Caco-2 (cell line): ENCODE results near the gene PLXNA2. TPM values are rescaled to one million over a fixed set of nuclear protein-coding genes. Genes with fewer than 3 reads are reported as not detected.

ENCODE experiments used
- BruUV-seq: library from RNA; stranded (reverse); fragments of 400-500 nt; replicated peaks from 2 replicates; lab custom pipeline; 2021; lab: Mats Ljungman, UMichigan
- CTCF ChIA-PET: fragments of 300-600 bp; sonication (Branson Sonifier 250); formaldehyde crosslinking; loops from one replicate; lab custom pipeline; 2022; ENCODE audit warnings: antibody characterized with exemption; lab: Charles Lee
- POLR2A ChIA-PET: fragments of 300-600 bp; sonication (Branson Sonifier 250); formaldehyde crosslinking; loops from one replicate; lab custom pipeline; 2022; ENCODE audit warnings: antibody characterized with exemption; lab: Charles Lee
- DNase-seq, 2 experiments: peaks; one replicate each; pipeline versions ENCODE4 v3.0.0 to v3.0.0-alpha.2; 2020 to 2022
- H3K27me3 ChIP-seq: replicated peaks from 2 replicates; pipeline ENCODE4 v1.6.0; 2011; ENCODE audit warnings: low read length; ENCODE audit not compliant: control insufficient read depth, insufficient read depth
- H3K36me3 ChIP-seq: 2 replicates; pipeline ENCODE4 v1.5.1; 2011; ENCODE audit warnings: low read length; ENCODE audit not compliant: control insufficient read depth, insufficient read depth
- H3K4me1 ChIP-seq: fragments of 250-450 bp; sonication (Bioruptor Pico); 2 replicates; pipeline ENCODE4 v1.5.1; 2020; ENCODE audit warnings: mild to moderate bottlenecking
- H3K4me3 ChIP-seq: 2 replicates; pipeline ENCODE4 v1.5.1; 2011; ENCODE audit warnings: low read depth, mild to moderate bottlenecking, control low read depth, low read length
- H3K9me3 ChIP-seq: fragments of 250-450 bp; sonication (Bioruptor Pico); 2 replicates; pipeline ENCODE4 v1.5.1; 2020; ENCODE audit warnings: mild to moderate bottlenecking, moderate library complexity
- H3K27ac Mint-ChIP-seq: one replicate; pipeline ENCODE4 v1.8.0; 2022; ENCODE audit warnings: mixed read lengths; ENCODE audit not compliant: unreplicated experiment
- H3K27me3 Mint-ChIP-seq: one replicate; pipeline ENCODE4 v1.8.0; 2022; ENCODE audit warnings: mixed read lengths; ENCODE audit not compliant: insufficient read depth, unreplicated experiment
- H3K36me3 Mint-ChIP-seq: one replicate; pipeline ENCODE4 v1.8.0; 2022; ENCODE audit warnings: mild to moderate bottlenecking, mixed read lengths; ENCODE audit not compliant: insufficient read depth, unreplicated experiment
- H3K4me1 Mint-ChIP-seq: one replicate; pipeline ENCODE4 v1.8.0; 2022; ENCODE audit warnings: low read depth, mixed read lengths; ENCODE audit not compliant: unreplicated experiment
- H3K4me3 Mint-ChIP-seq: one replicate; pipeline ENCODE4 v1.8.0; 2022; ENCODE audit warnings: mild to moderate bottlenecking, moderate library complexity, mixed read lengths; ENCODE audit not compliant: unreplicated experiment
- H3K9me3 Mint-ChIP-seq: one replicate; pipeline ENCODE4 v1.8.0; 2022; ENCODE audit warnings: mixed read lengths; ENCODE audit not compliant: unreplicated experiment
- intact Hi-C: fragments of 100-400 bp; cut with micrococcal nuclease; formaldehyde crosslinking; loops from one replicate; pipeline ENCODE4 v1.10.0; 2022; ENCODE audit not compliant: unreplicated experiment
- total RNA-seq: library from RNA; stranded (reverse); gene quantifications from 2 replicates; pipeline ENCODE4 v1.2.3, GENCODE V29; 2022
- TF ChIP-seq, protein P1 (sequence below), 2 experiments: fragments of 200-600 bp in 1 of 2; IDR thresholded peaks; 1 replicate in 1 of 2; 2 replicates in 1 of 2; pipeline versions ENCODE4 v1.5.1 to v1.8.0; 2011 to 2022; ENCODE audit warnings: antibody characterized with exemption in 1 of 2, control low read depth in 1 of 2, inconsistent platforms in 1 of 2, low read depth in 1 of 2, low read length in 1 of 2, mild to moderate bottlenecking in 1 of 2, moderate library complexity in 1 of 2; ENCODE audit not compliant: insufficient read depth in 1 of 2, severe bottlenecking in 1 of 2, unreplicated experiment in 1 of 2

PLXNA2 gene
- total RNA-seq, 1 experiment from 2014 or later: 3.2 TPM

DNA sequence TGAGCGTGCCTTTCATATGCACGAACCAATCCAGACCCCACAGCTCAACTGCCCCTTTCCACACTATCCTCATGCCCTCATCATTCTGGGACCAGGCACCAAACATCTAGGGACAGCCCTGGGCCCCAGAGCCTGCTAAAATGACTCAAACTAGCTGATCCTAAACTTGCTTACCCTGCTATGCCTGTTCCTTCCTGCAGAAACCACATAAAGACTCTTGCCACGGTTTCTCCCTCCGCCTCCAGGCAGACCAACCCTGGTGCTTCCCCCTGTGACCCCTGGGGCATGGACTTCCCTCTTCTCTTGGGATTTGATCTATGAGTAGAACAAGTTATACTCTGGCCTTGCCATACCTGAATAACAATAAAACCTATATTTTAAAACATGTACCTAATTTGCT, 195.3 kb downstream of the PLXNA2 start:
- H3K27ac Mint-ChIP-seq: no peak overlapping the region
- Histone ChIP-seq H3K36me3 (no peaks in the 10 kb centered on the region), H3K4me1 (peaks cover 12% of the 10 kb centered on the region; the same call in 1 of the 2 replicates), H3K9me3 (no peaks in the 10 kb centered on the region), H3K27me3 (no peaks in the 10 kb centered on the region), H3K4me3 (no peak overlapping the region)
- ChIA-PET POLR2A (no interaction called here), CTCF (no interaction called here)
- H3K36me3 Mint-ChIP-seq: no peaks in the 10 kb centered on the region
- DNase-seq: no peak
- H3K4me1 Mint-ChIP-seq: peaks cover 19% of the 10 kb centered on the region
- TF ChIP-seq, protein P1, sequence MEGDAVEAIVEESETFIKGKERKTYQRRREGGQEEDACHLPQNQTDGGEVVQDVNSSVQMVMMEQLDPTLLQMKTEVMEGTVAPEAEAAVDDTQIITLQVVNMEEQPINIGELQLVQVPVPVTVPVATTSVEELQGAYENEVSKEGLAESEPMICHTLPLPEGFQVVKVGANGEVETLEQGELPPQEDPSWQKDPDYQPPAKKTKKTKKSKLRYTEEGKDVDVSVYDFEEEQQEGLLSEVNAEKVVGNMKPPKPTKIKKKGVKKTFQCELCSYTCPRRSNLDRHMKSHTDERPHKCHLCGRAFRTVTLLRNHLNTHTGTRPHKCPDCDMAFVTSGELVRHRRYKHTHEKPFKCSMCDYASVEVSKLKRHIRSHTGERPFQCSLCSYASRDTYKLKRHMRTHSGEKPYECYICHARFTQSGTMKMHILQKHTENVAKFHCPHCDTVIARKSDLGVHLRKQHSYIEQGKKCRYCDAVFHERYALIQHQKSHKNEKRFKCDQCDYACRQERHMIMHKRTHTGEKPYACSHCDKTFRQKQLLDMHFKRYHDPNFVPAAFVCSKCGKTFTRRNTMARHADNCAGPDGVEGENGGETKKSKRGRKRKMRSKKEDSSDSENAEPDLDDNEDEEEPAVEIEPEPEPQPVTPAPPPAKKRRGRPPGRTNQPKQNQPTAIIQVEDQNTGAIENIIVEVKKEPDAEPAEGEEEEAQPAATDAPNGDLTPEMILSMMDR (IDR thresholded peaks at IDR 0.05; ENCODE audit: insufficient read depth in 1 of 2, low read depth in 1 of 2, low read length in 1 of 2, severe bottlenecking in 1 of 2, unreplicated experiment in 1 of 2): no peak
- intact Hi-C loops: no loop called here
- H3K9me3 Mint-ChIP-seq: no peaks in the 10 kb centered on the region
- no peak overlapping the region for H3K4me3 Mint-ChIP-seq
- peaks cover 4% of the 10 kb centered on the region for H3K27me3 Mint-ChIP-seq
- BruUV-seq: no TSS peak

- no peaks in the 10 kb centered on the region for H3K9me3 ChIP-seq
- Mint-ChIP-seq H3K4me3 (no peak overlapping the region), H3K36me3 (no peaks in the 10 kb centered on the region), H3K4me1 (peaks cover 19% of the 10 kb centered on the region), H3K9me3 (no peaks in the 10 kb centered on the region), H3K27ac (no peak overlapping the region), H3K27me3 (peaks cover 4% of the 10 kb centered on the region)
- ChIA-PET CTCF (interaction anchor here (0.9 kb wide), 1 partner anchor 136 kb away, joined by 3 read pairs; no protein-coding TSS in a partner anchor), POLR2A (no interaction called here)
- no peaks in the 10 kb centered on the region for H3K27me3 ChIP-seq
- intact Hi-C loops: no loop called here
- no peaks in the 10 kb centered on the region for H3K36me3 ChIP-seq
- BruUV-seq: no TSS peak
- peaks cover 12% of the 10 kb centered on the region; the same call in 1 of the 2 replicates for H3K4me1 ChIP-seq
- H3K4me3 ChIP-seq: no peak overlapping the region
- no peak for DNase-seq
- TF ChIP-seq, protein P1 (IDR thresholded peaks at IDR 0.05; ENCODE audit: insufficient read depth in 1 of 2, low read depth in 1 of 2, low read length in 1 of 2, severe bottlenecking in 1 of 2, unreplicated experiment in 1 of 2): no peak
Measured at GRCh38 chr1:208047975-208048374, 196.2 kb downstream of the PLXNA2 start.

- intact Hi-C loops: no loop called here
- Mint-ChIP-seq H3K27me3 (peaks cover 4% of the 10 kb centered on the region), H3K36me3 (no peaks in the 10 kb centered on the region), H3K9me3 (no peaks in the 10 kb centered on the region), H3K27ac (no peak overlapping the region), H3K4me1 (peaks cover 19% of the 10 kb centered on the region), H3K4me3 (no peak overlapping the region)
- TF ChIP-seq, protein P1 (IDR thresholded peaks at IDR 0.05; ENCODE audit: insufficient read depth in 1 of 2, low read depth in 1 of 2, low read length in 1 of 2, severe bottlenecking in 1 of 2, unreplicated experiment in 1 of 2): no peak
- Histone ChIP-seq H3K27me3 (no peaks in the 10 kb centered on the region), H3K4me3 (no peak overlapping the region), H3K36me3 (no peaks in the 10 kb centered on the region), H3K4me1 (peaks cover 12% of the 10 kb centered on the region; the same call in 1 of the 2 replicates), H3K9me3 (no peaks in the 10 kb centered on the region)
- ChIA-PET POLR2A (no interaction called here), CTCF (interaction anchor here (0.9 kb wide), 1 partner anchor 137 kb away, joined by 3 read pairs; no protein-coding TSS in a partner anchor)
- no TSS peak for BruUV-seq
- DNase-seq: no peak
Measured at GRCh38 chr1:208047476-208047934, 196.7 kb downstream of the PLXNA2 start.
